AG04449 (cell line): ENCODE data around the gene FAM110C.

Experiments
- CTCF ChIA-PET: fragments of 350-600 bp; formaldehyde crosslinking; extraction: SDS; loops from one replicate; lab custom pipeline; 2021; ENCODE audit warnings: antibody characterized with exemption; lab: Yijun Ruan, JAX
- POLR2A ChIA-PET: fragments of 400-600, 350-600 bp; formaldehyde crosslinking; extraction: SDS; loops from one replicate; lab custom pipeline; 2020; ENCODE audit warnings: antibody characterized with exemption, inconsistent platforms; lab: Yijun Ruan, JAX
- DNase-seq: peaks from one replicate; pipeline ENCODE4 v3.0.0-alpha.2; 2010; ENCODE audit warnings: low read depth, low spot score
- H3K4me3 ChIP-seq: 2 replicates; pipeline ENCODE4 v1.5.1; 2011; ENCODE audit warnings: low read depth, mild to moderate bottlenecking, control low read depth, low read length
- CTCF ChIP-seq: IDR thresholded peaks from one replicate; pipeline ENCODE4 v1.5.1; 2011; ENCODE audit warnings: mild to moderate bottlenecking, moderate library complexity, low read length, control low read depth, inconsistent platforms; ENCODE audit not compliant: insufficient read depth; ENCODE audit errors: missing control alignments

The FAM110C gene

GRCh38 chr2:46471-47345, at the start of gene FAM110C:
Gene FAM110C, minus strand, starts transcription at chr2:46505. Its CDS starts 120 bp downstream, at chr2:46385.
- no peak for TF ChIP-seq CTCF
- H3K4me3 ChIP-seq = no peak within 1 kb of the TSS
- POLR2A ChIA-PET = no interaction called here
- DNase-seq = no peak
- CTCF ChIA-PET = no interaction called here

- no peak for TF ChIP-seq CTCF
- H3K4me3 ChIP-seq = no peak overlapping the region
- no peak for DNase-seq
- ChIA-PET POLR2A (no interaction called here), CTCF (no interaction called here)
These were observed 46.0 kb upstream of the FAM110C start for GRCh38 chr2:92326-92725.

- CTCF ChIA-PET = no interaction called here
- no peak overlapping the region for H3K4me3 ChIP-seq
- no peak for TF ChIP-seq CTCF
- POLR2A ChIA-PET = no interaction called here
- DNase-seq = no peak
These were observed 44.5 kb upstream of the FAM110C start for GRCh38 chr2:90645-91312.

GRCh38 chr2:85761-86160, 39.5 kb upstream of the FAM110C start:
- POLR2A ChIA-PET = no interaction called here
- TF ChIP-seq CTCF = no peak
- H3K4me3 ChIP-seq = no peak overlapping the region
- DNase-seq = no peak
- CTCF ChIA-PET = no interaction called here

GRCh38 chr2:84121-84520, 37.8 kb upstream of the FAM110C start:
- no peak overlapping the region for H3K4me3 ChIP-seq
- TF ChIP-seq CTCF = no peak
- DNase-seq = no peak
- CTCF ChIA-PET = no interaction called here
- POLR2A ChIA-PET = interaction anchor here (0.5 kb wide), 1 partner anchor 145 kb away, joined by 3 read pairs; no protein-coding TSS in a partner anchor

- TF ChIP-seq CTCF = no peak
- H3K4me3 ChIP-seq = no peak overlapping the region
- no peak for DNase-seq
- CTCF ChIA-PET = no interaction called here
- POLR2A ChIA-PET = no interaction called here
These were observed 34.8 kb upstream of the FAM110C start for GRCh38 chr2:80971-81736.
